ENCODE measurements around the gene ATXN7L2.

Gene ATXN7L2

DNA sequence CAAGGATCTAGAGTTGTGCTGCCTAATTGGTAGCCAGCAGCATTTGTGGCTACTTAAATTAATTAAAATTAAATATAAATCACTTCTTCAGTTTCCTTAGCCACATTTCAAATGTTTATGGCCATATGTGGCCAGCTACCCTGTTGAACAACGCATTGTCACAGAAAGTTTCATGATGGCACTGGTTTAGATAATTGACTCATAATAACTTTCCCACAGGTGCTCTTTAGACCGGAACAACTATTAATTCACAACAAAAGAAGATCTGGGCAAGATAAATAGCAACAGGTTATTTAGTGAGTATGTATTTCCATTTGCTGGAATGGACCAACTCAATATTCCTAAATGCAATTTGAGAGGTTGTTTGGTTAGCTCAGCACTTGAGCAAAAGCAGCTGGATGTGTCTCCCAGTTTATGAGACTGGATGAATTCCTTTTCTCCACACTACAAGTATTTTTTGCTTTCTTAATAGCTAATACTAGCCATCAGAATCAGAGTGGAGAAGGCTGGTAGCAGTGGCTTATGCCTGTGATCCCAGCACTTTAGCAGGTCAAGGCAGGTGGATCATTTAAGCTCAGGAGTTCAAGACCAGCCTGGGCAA, 29.5 kb downstream of the ATXN7L2 start:
- TF ChIP-seq, protein P1, sequence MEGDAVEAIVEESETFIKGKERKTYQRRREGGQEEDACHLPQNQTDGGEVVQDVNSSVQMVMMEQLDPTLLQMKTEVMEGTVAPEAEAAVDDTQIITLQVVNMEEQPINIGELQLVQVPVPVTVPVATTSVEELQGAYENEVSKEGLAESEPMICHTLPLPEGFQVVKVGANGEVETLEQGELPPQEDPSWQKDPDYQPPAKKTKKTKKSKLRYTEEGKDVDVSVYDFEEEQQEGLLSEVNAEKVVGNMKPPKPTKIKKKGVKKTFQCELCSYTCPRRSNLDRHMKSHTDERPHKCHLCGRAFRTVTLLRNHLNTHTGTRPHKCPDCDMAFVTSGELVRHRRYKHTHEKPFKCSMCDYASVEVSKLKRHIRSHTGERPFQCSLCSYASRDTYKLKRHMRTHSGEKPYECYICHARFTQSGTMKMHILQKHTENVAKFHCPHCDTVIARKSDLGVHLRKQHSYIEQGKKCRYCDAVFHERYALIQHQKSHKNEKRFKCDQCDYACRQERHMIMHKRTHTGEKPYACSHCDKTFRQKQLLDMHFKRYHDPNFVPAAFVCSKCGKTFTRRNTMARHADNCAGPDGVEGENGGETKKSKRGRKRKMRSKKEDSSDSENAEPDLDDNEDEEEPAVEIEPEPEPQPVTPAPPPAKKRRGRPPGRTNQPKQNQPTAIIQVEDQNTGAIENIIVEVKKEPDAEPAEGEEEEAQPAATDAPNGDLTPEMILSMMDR (IDR thresholded peaks at IDR 0.05; ENCODE audit: insufficient read depth, low read length, poor library complexity, severe bottlenecking), result no peak
- DNase-seq (ENCODE audit: extremely low read depth, insufficient read length), result no peak
- H3K4me3 ChIP-seq (replicated peaks; ENCODE audit: low read depth, low read length), result no peak overlapping the region
- no peaks in the 10 kb centered on the region for H3K27me3 ChIP-seq (replicated peaks; ENCODE audit: control insufficient read depth, insufficient read depth, low read length)
- H3K36me3 ChIP-seq (ENCODE audit: control insufficient read depth, insufficient read depth, low read length), result no peaks in the 10 kb centered on the region

DNA sequence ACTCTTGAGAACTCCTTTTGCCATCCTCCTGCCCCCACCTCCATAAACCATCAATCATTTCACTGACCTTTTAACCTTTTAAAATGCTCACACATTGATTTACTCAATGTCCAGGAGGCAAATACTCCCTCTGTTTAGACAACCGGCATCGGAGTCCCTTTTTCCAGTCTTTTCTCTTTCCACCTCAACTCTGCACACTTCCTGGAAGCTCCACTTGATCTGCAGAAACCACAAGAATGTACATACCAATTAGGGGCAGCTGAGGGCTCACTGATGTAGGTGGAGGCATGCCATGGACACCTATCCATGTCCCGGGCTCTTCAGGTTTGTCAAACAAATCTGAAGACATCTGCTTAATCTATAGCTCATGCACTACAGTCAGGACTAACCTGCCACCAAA, 31.1 kb downstream of the ATXN7L2 start:
- TF ChIP-seq, protein P1 (IDR thresholded peaks at IDR 0.05; ENCODE audit: insufficient read depth, low read length, poor library complexity, severe bottlenecking), result no peak

DNA sequence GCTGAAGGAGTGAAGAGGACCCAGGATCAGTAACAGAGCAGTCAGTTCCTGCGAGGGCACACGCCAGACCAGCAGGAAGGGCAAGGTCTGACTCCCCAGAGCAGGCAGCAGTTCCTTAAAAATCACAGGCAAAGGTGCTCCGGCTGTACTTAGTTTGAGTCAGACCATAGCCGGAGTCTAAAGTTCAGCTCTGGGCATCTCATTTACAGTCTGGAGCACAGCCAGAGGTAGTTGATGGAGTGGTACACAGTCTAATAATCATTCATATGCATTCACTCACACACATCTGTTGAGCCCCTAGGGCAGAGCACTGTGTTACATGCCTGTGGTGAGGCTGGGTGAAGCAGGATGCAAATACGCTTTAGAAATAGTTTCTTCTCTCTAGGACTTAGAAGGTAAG, 33.2 kb downstream of the ATXN7L2 start:
- no peak for DNase-seq (ENCODE audit: extremely low read depth, insufficient read length)
- H3K36me3 ChIP-seq (ENCODE audit: control insufficient read depth, insufficient read depth, low read length), result no peaks in the 10 kb centered on the region
- TF ChIP-seq, protein P1 (IDR thresholded peaks at IDR 0.05; ENCODE audit: insufficient read depth, low read length, poor library complexity, severe bottlenecking), result no peak
- H3K4me3 ChIP-seq (replicated peaks; ENCODE audit: low read depth, low read length), result no peak overlapping the region
- H3K27me3 ChIP-seq (replicated peaks; ENCODE audit: control insufficient read depth, insufficient read depth, low read length), result no peaks in the 10 kb centered on the region

More for the DNA sequence above, 31.1 kb downstream of the ATXN7L2 start:
- Histone ChIP-seq H3K36me3 (ENCODE audit: control insufficient read depth, insufficient read depth, low read length) (no peaks in the 10 kb centered on the region), H3K27me3 (replicated peaks; ENCODE audit: control insufficient read depth, insufficient read depth, low read length) (no peaks in the 10 kb centered on the region), H3K4me3 (replicated peaks; ENCODE audit: low read depth, low read length) (no peak overlapping the region)
- no peak for DNase-seq (ENCODE audit: extremely low read depth, insufficient read length)

DNA sequence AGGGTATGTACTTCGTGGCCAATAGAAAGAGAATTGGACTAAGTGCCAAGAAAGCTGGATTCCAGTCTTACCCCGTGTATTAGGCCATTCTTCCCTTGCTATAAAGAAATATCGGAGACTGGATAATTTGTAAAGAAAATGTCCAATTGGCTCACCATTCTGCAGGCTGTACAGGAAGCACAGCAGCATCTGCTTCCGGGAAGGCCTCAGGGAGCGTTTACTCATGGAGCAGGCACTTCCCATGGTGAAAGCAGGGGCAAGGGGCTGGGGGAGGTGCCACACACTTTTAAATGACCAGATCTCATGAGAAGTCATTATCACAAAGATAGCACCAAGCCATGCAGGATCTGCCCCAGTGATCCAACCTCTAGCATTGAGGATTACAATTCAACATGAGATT, 33.6 kb downstream of the ATXN7L2 start:
- no peaks in the 10 kb centered on the region for H3K36me3 ChIP-seq (ENCODE audit: control insufficient read depth, insufficient read depth, low read length)
- no peaks in the 10 kb centered on the region for H3K27me3 ChIP-seq (replicated peaks; ENCODE audit: control insufficient read depth, insufficient read depth, low read length)
- TF ChIP-seq, protein P1 (IDR thresholded peaks at IDR 0.05; ENCODE audit: insufficient read depth, low read length, poor library complexity, severe bottlenecking), result no peak
- no peak for DNase-seq (ENCODE audit: extremely low read depth, insufficient read length)
- no peak overlapping the region for H3K4me3 ChIP-seq (replicated peaks; ENCODE audit: low read depth, low read length)

DNA sequence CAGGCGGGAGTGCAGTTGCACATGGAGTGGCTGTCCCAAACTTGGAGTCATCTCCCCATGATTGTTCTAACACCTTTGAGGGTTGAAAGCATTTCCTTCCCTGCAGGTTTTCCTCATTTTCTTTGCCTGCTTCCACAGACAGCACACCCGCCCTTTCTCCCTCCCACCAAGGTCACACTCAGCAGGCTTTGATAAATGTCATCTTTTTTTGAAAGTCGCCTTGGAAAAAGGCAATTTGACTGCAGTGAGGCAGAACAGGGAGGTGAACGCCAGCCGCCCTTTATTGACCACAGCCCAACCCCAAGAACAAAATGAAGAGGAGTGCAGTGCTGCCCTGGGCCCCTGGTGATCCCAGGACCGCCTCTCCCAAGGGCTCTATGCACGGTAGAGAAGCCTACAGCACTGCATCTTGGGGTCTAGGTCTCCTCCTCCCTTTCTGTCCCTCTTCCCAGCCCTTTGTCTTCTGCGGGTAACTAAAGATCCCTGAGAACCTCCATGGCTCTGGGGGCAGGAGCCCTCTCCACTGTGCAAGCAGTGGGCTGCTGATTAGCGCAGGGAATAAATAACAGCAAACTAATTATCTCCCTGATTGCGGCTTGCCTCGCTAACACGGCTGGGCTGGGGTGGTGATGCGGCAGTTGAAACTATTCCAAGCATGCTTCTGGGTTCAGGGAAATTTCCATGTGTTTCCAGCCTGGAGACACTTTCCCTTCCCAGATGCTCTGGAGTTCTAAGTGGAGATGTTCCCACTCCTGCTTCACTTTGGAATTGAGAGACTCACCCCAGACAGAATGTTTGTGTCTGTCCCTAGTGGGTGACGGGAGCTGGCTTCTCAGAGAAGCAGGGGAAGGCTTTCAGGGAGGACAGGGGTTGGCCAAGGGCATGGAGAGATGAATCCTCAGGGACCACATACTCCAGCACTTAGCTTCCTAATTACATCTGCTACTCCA, 37.6 kb downstream of the ATXN7L2 start:
- H3K27me3 ChIP-seq (replicated peaks; ENCODE audit: control insufficient read depth, insufficient read depth, low read length), result no peaks in the 10 kb centered on the region
- DNase-seq (ENCODE audit: extremely low read depth, insufficient read length), result no peak
- no peak overlapping the region for H3K4me3 ChIP-seq (replicated peaks; ENCODE audit: low read depth, low read length)
- TF ChIP-seq, protein P1 (IDR thresholded peaks at IDR 0.05; ENCODE audit: insufficient read depth, low read length, poor library complexity, severe bottlenecking), result no peak
- H3K36me3 ChIP-seq (ENCODE audit: control insufficient read depth, insufficient read depth, low read length), result no peaks in the 10 kb centered on the region

Data from GM06990 (cell line).